OCI-LY1 (cell line): Measurements from ENCODE around the gene THTPA.

Experiments used
- H2AFZ ChIP-seq: fragments of 200-600 bp; sonication (generic), shearing (Covaris generic); 2 replicates; pipeline ENCODE4 v1.6.0; 2014; ENCODE audit warnings: antibody characterized with exemption, mild to moderate bottlenecking, low read length
- H3F3A ChIP-seq: fragments of 200-600 bp; sonication (generic), shearing (Covaris generic); 2 replicates; pipeline ENCODE4 v1.6.0; 2014; ENCODE audit warnings: mild to moderate bottlenecking, antibody characterized with exemption, low read length, moderate library complexity; ENCODE audit not compliant: insufficient read depth
- H3K27ac ChIP-seq: fragments of 200-600 bp; sonication (generic); 2 replicates; pipeline ENCODE4 v1.5.1; 2014; ENCODE audit warnings: low read length, mixed run types, mild to moderate bottlenecking, low read depth; ENCODE audit not compliant: poor library complexity, severe bottlenecking
- H3K27me3 ChIP-seq: fragments of 200-600 bp; sonication (generic); 2 replicates; pipeline ENCODE4 v1.6.0; 2014; ENCODE audit warnings: antibody characterized with exemption, mild to moderate bottlenecking, low read length, moderate library complexity; ENCODE audit not compliant: insufficient read depth
- H3K36me3 ChIP-seq: fragments of 200-600 bp; sonication (generic); 2 replicates; pipeline ENCODE4 v1.6.1; 2014; ENCODE audit warnings: mild to moderate bottlenecking, antibody characterized with exemption, low read length, moderate library complexity, mixed read lengths; ENCODE audit not compliant: insufficient read depth
- H3K4me1 ChIP-seq: fragments of 200-600 bp; sonication (generic); 2 replicates; pipeline ENCODE4 v1.5.1; 2014; ENCODE audit warnings: mild to moderate bottlenecking, low read length, moderate library complexity; ENCODE audit not compliant: insufficient read depth, severe bottlenecking
- H3K4me2 ChIP-seq: fragments of 200-600 bp; sonication (generic), shearing (Covaris generic); 2 replicates; pipeline ENCODE4 v1.6.1; 2014; ENCODE audit warnings: low read length
- H3K4me3 ChIP-seq: fragments of 200-600 bp; sonication (generic); 2 replicates; pipeline ENCODE4 v1.5.1; 2014; ENCODE audit warnings: low read length, low read depth, mild to moderate bottlenecking, mixed read lengths; ENCODE audit not compliant: poor library complexity, severe bottlenecking
- H3K79me2 ChIP-seq: fragments of 200-600 bp; shearing (Covaris generic); 2 replicates; pipeline ENCODE4 v1.6.1; 2016; ENCODE audit warnings: mixed run types, low read length, mixed read lengths; ENCODE audit not compliant: insufficient read depth
- H3K9ac ChIP-seq: fragments of 200-600 bp; sonication (generic), shearing (Covaris generic); 2 replicates; pipeline ENCODE4 v1.6.1; 2014; ENCODE audit warnings: mild to moderate bottlenecking, low read length, mixed read lengths
- H3K9me2 ChIP-seq: fragments of 200-600 bp; sonication (generic), shearing (Covaris generic); 2 replicates; pipeline ENCODE4 v1.6.1; 2014; ENCODE audit warnings: low read depth, mild to moderate bottlenecking, low read length, mixed read lengths
- H3K9me3 ChIP-seq: fragments of 200-600 bp; shearing (Covaris generic); 2 replicates; pipeline ENCODE4 v1.6.1; 2014; ENCODE audit warnings: low read length, mixed read lengths
- H4K20me1 ChIP-seq: fragments of 200-600 bp; sonication (generic), shearing (Covaris generic); 2 replicates; pipeline ENCODE4 v1.6.0; 2016; ENCODE audit warnings: mild to moderate bottlenecking, low read length; ENCODE audit not compliant: insufficient read depth
- EZH2 ChIP-seq: fragments of 200-600 bp; sonication (generic), shearing (Covaris generic); IDR thresholded peaks from 2 replicates; pipeline ENCODE4 v1.8.0; 2017; ENCODE audit warnings: borderline replicate concordance, mixed run types, mild to moderate bottlenecking, antibody characterized with exemption, low read length, moderate library complexity, mixed read lengths
- TF ChIP-seq, protein P1 (sequence below): fragments of 200-600 bp; sonication (generic), shearing (Covaris generic); IDR thresholded peaks from 2 replicates; pipeline ENCODE4 v1.5.1; 2017; ENCODE audit warnings: mild to moderate bottlenecking, antibody characterized with exemption, low read length, moderate library complexity, mixed read lengths

Gene THTPA

DNA sequence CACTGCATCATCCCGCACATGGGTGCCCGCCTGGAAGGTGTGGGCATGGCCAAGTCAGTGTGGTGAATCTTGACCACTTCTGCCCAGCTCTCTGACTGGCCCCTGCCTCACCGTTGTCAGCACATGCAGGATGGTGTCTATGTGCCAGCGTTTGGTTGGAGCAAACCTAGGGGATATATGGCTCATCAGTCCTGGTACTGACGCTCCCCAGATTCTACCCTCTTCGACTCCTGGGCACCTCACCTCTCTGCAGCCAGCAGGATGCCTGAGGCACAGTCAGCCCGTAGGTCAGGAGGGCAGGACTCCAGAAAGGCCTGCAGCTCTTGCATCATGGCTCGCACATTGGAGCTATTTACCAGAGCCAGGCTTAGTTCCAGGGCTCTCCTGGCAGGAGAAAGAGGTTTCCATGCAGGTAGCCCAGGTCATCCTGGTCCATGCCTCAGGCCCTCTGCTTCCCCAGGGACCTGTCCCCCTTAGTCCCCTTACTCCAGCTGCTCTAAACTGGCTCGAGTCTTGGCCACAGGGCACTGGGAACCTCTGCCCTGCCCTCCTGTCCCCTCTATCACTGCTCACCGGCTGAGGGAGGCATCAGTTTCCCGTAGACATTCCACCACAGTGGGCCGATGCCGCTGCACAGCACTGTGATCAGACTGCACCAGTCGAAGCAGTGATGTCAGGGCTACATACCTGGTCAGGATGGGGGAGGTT is 7.6 kb downstream of the THTPA start:
- Histone ChIP-seq H3K4me1 (peaks cover 23% of the 10 kb centered on the region), H3K9ac (no peak overlapping the region), H3K4me3 (no peak overlapping the region), H3K9me3 (no peaks in the 10 kb centered on the region), H3K79me2 (no peaks in the 10 kb centered on the region), H3F3A (no peaks in the 10 kb centered on the region), H3K36me3 (peaks cover 59% of the 10 kb centered on the region; the same call in 1 of the 2 replicates), H3K27me3 (no peaks in the 10 kb centered on the region), H2AFZ (no peak overlapping the region), H3K9me2 (no peaks in the 10 kb centered on the region), H3K27ac (no peak overlapping the region), H3K4me2 (no peak overlapping the region), H4K20me1 (no peaks in the 10 kb centered on the region)
- TF ChIP-seq EZH2, result no peak
- TF ChIP-seq, protein P1, sequence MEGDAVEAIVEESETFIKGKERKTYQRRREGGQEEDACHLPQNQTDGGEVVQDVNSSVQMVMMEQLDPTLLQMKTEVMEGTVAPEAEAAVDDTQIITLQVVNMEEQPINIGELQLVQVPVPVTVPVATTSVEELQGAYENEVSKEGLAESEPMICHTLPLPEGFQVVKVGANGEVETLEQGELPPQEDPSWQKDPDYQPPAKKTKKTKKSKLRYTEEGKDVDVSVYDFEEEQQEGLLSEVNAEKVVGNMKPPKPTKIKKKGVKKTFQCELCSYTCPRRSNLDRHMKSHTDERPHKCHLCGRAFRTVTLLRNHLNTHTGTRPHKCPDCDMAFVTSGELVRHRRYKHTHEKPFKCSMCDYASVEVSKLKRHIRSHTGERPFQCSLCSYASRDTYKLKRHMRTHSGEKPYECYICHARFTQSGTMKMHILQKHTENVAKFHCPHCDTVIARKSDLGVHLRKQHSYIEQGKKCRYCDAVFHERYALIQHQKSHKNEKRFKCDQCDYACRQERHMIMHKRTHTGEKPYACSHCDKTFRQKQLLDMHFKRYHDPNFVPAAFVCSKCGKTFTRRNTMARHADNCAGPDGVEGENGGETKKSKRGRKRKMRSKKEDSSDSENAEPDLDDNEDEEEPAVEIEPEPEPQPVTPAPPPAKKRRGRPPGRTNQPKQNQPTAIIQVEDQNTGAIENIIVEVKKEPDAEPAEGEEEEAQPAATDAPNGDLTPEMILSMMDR, result no peak

DNA sequence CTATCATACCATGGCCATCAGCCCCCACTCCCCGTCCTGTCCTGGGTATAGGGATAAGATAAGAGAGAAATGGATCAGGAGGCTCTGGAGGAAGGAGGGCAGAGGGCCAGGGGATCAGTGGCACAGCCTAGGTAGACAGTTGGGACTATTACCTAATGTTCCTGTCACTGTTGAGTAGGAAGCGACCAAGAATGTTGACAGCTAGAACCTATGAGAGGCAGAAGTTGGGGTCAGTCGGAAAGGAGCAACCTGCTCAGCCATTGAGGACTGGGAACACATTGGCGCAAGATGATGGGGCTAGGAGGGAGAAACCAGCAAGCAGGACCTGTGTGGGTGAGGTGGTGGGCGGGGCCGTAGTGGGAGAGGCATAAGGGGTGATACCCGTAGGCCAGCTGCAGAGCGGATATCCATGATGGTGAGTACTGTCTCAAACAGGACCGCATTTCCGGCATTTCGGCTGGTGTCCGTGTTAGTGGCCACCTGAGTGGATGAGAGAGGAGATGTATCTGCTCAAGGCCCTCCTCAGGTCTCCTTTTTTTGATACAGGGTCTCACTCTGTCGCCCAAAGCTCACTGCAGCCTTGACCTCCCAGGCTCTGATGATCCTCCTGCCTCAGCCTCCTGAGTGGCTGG is 8.2 kb downstream of the THTPA start:
- no peaks in the 10 kb centered on the region for H3K9me3 ChIP-seq
- no peak overlapping the region for H3K4me3 ChIP-seq
- H4K20me1 ChIP-seq, result no peaks in the 10 kb centered on the region
- H3K36me3 ChIP-seq, result peaks cover 53% of the 10 kb centered on the region; the same call in 1 of the 2 replicates
- no peak overlapping the region for H2AFZ ChIP-seq
- H3K27me3 ChIP-seq, result no peaks in the 10 kb centered on the region
- H3K9ac ChIP-seq, result no peak overlapping the region
- peaks cover 18% of the 10 kb centered on the region for H3K4me1 ChIP-seq
- H3K9me2 ChIP-seq, result no peaks in the 10 kb centered on the region
- H3F3A ChIP-seq, result no peaks in the 10 kb centered on the region
- no peak overlapping the region for H3K4me2 ChIP-seq
- H3K79me2 ChIP-seq, result no peaks in the 10 kb centered on the region
- TF ChIP-seq, protein P1, result no peak
- TF ChIP-seq EZH2, result no peak
- H3K27ac ChIP-seq, result no peak overlapping the region

DNA sequence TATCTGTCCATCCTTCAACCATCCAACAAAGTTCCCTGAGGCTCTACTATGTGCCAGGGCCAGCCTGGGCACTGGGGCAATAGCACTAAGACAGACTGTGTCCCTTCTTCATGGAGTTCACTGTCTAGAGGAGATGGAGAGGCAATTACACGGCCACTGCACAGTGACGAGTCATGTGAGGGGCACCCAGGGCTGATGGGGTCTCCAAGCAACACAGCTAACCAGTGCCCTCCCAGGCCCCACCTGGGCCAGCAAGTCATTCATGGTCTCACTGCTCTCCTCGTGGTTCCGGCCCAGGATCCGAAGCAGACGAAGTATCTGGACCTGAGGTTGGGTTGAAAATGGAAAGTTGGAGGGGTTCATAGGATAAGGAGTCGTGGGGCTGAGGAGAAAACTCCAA is 8.8 kb downstream of the THTPA start:
- no peaks in the 10 kb centered on the region for H3K9me2 ChIP-seq
- no peak overlapping the region for H3K4me2 ChIP-seq
- H2AFZ ChIP-seq, result no peak overlapping the region
- H3K79me2 ChIP-seq, result no peaks in the 10 kb centered on the region
- TF ChIP-seq, protein P1, result no peak
- TF ChIP-seq EZH2, result no peak
- H3K4me3 ChIP-seq, result no peak overlapping the region
- H3K9ac ChIP-seq, result no peak overlapping the region
- no peaks in the 10 kb centered on the region for H3F3A ChIP-seq
- H3K27ac ChIP-seq, result no peak overlapping the region
- no peaks in the 10 kb centered on the region for H3K27me3 ChIP-seq
- H3K36me3 ChIP-seq, result peaks cover 47% of the 10 kb centered on the region; the same call in 1 of the 2 replicates
- no peaks in the 10 kb centered on the region for H4K20me1 ChIP-seq
- H3K9me3 ChIP-seq, result no peaks in the 10 kb centered on the region
- H3K4me1 ChIP-seq, result peaks cover 18% of the 10 kb centered on the region
